ENCODE data around the gene NCAPD3. TPM values are rescaled to one million over a fixed set of nuclear protein-coding genes. Genes with fewer than 3 reads are reported as not detected.
"Not testable (repeated sequence)": the region's sequence is repeated elsewhere in the genome, so short reads cannot be mapped to it uniquely, and the experiment has no call there.

The NCAPD3 gene
- polyA plus RNA-seq, 1 donor: 38.0 TPM

- no peak for DNase-seq
These were observed 5.5 kb upstream of the NCAPD3 start for GRCh38 chr11:134229126-134229790.

GRCh38 chr11:134228625-134229024, 4.9 kb upstream of the NCAPD3 start:
- no peak for DNase-seq

DNA sequence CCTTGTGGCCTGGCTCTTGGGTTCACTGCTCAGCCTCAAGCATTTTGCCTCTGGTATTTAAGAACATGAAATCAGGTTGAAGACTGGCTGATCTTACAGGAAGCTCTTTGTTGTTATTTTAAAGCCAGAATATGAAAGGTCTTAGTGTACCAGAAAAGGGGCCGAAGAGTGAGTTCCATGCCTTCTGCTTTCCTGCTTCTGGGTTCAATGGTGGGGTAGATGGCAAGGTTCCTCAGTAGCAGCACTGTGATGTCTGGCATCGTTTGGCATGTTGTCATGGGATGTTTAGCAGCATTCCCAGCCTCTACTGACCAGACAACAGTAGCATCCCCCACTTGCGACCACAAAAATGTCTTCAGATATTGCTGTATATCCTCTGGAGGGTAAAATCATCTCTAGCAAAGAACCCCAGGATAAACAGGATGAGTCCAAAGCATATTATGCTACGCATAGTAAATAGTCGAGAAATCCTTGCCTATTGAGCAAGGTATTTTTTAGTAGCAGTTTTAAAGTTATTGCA, 3.1 kb upstream of the NCAPD3 start:
- no peak for DNase-seq

GRCh38 chr11:134224710-134225664, 1.2 kb upstream of the NCAPD3 start:
- no peak for DNase-seq

DNA sequence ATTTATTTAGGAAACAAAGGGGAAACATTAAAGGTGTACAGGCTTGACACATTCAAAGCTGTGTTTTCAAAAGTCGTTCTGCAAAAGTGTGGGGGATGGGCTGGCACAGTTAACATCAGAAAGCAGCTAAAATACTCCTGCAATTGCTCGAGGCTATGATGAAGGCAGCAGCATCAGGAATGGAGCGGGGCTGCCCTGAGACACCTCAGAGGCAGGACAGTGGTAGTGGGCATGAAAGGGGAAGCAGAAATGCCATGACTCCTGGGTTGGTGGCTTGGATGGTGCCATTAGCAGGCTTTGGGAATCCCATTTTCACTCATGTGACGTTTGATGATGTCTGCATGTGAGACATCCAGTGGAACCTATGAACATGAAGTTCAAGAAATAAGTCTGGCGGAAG, 646 bp downstream of the NCAPD3 start:
- DNase-seq: no peak

DNA sequence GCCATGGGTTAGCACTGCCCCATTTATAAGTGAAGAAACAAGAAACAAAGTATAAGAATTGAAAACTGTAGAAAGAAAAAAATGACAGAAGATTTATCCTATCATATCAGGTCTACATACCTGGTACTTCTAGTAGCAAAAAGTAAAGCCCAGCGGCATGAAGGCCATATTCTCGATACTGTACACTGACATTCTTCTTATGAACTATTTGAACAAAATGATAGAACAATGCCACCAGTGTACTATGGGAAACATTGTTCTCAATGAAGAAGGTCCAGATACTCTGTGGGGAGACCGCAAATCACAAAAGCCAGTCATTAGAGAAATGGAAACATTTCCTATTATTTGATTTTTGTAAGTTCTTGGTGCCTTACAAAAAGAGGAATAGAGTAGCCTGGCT, 7.0 kb downstream of the NCAPD3 start:
- no peak for DNase-seq

GRCh38 chr11:134215836-134216235, 7.9 kb downstream of the NCAPD3 start:
- no peak for DNase-seq

GRCh38 chr11:134207538-134208239, 16.1 kb downstream of the NCAPD3 start:
- no peak for DNase-seq

GRCh38 chr11:134206185-134206584, 17.6 kb downstream of the NCAPD3 start:
- no peak for DNase-seq

- no peak for DNase-seq
These were observed 18.0 kb downstream of the NCAPD3 start for GRCh38 chr11:134205729-134206128.

DNA sequence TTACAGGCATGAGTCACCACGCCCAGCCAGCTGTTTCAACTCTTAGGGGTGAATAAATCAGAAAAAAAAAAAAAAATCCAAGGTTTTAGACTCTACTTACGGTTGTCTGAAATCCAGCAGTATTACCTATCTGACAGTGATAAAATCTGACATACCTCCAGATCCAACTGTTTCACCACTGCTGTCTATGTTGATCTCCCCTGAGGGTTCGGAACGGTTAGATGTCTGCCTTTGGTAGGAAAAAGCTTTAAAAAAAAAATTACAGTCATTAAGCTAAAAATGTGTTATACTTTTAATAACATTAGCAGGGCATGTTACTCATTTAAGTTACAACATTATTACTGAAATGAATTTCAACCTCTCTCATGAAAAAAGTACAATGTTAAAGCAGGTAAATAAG, 21.1 kb downstream of the NCAPD3 start:
- no peak for DNase-seq

GRCh38 chr11:134200688-134201087, 23.1 kb downstream of the NCAPD3 start:
- no peak for DNase-seq

- DNase-seq: no peak
These were observed 24.2 kb downstream of the NCAPD3 start for GRCh38 chr11:134199531-134199930.

GRCh38 chr11:134196756-134197155, 27.0 kb downstream of the NCAPD3 start:
- no peak for DNase-seq

DNA sequence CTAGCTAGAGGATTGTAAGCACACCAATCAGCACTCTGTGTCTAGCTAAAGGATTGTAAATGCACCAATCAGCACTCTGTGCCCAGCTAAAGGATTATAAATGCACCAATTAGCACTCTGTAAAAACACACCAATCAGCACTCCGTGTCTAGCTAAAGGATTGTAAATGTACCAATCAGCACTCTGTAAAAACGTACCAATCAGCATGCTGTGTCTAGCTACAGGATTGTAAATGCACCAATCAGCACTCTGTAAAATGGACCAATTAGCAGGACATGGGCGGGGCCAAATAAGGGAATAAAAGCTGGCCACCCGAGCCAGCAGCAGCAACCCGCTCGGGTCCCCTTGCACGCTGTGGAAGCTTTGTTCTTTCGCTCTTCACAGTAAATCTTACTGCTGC, 35.7 kb downstream of the NCAPD3 start:
- DNase-seq: not testable (repeated sequence)

- DNase-seq: no peak
These were observed 42.1 kb downstream of the NCAPD3 start for GRCh38 chr11:134181707-134182106.

DNA sequence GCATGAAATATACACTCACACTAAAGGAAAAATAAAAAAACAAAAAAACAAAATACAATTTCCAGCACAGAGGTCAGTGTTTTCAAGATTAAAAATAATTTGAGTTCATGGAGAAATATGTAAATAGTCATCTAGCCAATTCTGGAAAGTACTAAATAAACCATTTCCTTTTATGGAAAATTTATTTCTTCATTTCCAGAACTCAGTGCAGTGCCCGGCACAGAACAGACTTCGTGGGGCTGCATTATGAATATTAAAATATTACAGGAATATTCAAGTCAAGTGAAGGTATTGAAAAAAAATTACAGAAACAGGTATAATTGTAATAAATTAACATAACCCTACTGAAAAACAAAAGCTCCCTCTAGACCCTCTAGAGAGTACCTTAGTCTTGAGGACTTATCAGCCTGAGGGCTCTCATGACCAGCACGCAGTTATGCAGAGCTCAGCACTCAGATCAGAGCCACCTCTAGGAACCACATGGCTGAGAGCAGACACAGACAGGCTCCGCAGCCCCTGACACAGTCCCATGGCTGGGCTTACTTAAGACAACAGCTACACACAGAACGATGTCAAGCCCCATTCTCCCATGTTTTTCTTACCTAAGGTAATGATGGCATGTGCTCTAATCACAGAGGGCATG, 45.6 kb downstream of the NCAPD3 start:
- no peak for DNase-seq

DNA sequence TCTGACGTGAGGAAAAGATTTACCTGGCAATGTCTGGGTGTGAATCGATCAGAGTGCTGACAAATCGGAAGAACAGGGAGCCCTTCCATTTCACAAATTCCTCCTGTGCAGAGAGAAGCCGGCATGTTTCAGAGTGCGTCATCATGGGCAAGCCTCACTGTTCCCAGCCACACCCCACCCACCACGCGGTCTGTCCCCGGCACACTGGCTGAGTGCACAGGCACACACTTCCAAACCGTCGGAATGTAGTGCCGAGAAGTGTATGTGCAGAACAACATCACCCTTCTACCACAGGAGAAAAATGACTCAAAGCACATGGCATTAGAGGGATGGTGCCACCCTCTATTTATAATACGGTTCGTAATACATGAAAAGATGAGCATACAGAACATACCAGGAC, 47.5 kb downstream of the NCAPD3 start:
- DNase-seq: no peak

DNA sequence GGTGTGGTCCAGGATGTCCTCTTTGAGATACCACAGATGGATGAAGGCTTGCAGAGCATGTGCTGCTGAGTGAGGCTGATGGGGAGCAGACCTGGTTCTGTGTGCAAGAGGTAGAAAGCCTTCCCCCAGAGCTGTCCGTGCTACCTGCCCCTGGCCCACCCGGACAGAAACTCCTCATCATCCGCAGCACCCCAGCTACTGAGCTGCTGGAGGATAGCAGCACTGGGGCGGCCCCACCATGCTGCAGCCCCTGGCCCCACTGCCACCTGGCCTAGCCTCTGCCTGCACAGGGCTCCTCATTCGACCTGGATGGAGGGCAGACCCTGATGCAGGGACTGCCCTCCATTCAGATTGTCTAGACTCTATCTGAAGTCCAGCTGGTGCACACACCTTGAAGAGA, 50.5 kb downstream of the NCAPD3 start:
- DNase-seq: no peak

DNA sequence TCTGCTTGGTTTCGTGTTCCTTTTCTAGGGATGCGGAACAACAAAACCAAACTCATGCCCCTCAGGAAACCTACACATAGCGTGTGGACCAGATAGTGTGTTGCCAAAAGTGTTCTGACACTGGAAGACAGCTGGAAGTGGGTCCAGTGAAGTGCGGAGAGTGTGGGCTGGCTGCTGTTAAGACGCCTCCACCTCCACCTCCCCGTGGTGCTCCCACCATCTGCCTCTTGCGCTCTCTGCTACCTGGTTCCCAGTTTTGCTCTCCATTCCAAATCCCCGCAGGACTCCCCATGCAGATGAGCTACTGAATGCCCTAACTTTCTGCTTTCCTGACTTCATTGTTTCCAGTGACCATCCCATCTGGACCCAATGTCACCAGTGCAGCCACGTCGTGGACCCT, 51.8 kb downstream of the NCAPD3 start:
- DNase-seq: no peak

- no peak for DNase-seq
These were observed 52.9 kb downstream of the NCAPD3 start for GRCh38 chr11:134170919-134171281.

Data from left kidney (tissue), 2 donors.